ENCODE data around the gene CLIC2. TPM values are rescaled to one million over a fixed set of nuclear protein-coding genes. Genes with fewer than 3 reads are reported as not detected.

Gene CLIC2
- total RNA-seq, 2 donors from 2014 or later: 0.64 to 1.0 TPM

GRCh38 chrX:155330992-155331391 lies 3.4 kb downstream of the CLIC2 start:
- no peaks in the 10 kb centered on the region for H3K27me3 ChIP-seq (ENCODE audit: control insufficient read depth, insufficient read depth, low read length, poor library complexity, severe bottlenecking)
- no peaks in the 10 kb centered on the region for H3K36me3 ChIP-seq (ENCODE audit: control insufficient read depth, insufficient read depth, low read length)
- 93% methylated on average over 1 of the region's 2 CpGs; no CpG with 5 or more reads in 1 of the 2 experiments for WGBS, 2 experiments (ENCODE audit: insufficient coverage in 1 of 2, insufficient read length in 1 of 2)
- Mint-ChIP-seq H3K9me3 (peaks cover 32% of the 10 kb centered on the region), H3K4me1 (no peaks in the 10 kb centered on the region), H3K27me3 (ENCODE audit: insufficient read depth) (peaks cover 5% of the 10 kb centered on the region), H3K27ac (no peak overlapping the region), H3K4me3 (no peak overlapping the region), H3K36me3 (ENCODE audit: low read depth) (no peaks in the 10 kb centered on the region)
- H3K4me1 ChIP-seq (ENCODE audit: control insufficient read depth, insufficient read depth, low read length): no peaks in the 10 kb centered on the region
- no peak overlapping the region for H3K9ac ChIP-seq (ENCODE audit: extremely low read depth, low read length, poor library complexity, severe bottlenecking)
- H3K9me3 ChIP-seq (ENCODE audit: control insufficient read depth, low read length): no peaks in the 10 kb centered on the region
- no peak overlapping the region for H3K4me3 ChIP-seq (ENCODE audit: low read length)
- no peak for TF ChIP-seq CTCF (conservative IDR thresholded peaks at IDR 0.05)
- H3K27ac ChIP-seq (ENCODE audit: low read depth, low read length): no peak overlapping the region
- no peak for DNase-seq

- Mint-ChIP-seq H3K4me1 (no peaks in the 10 kb centered on the region), H3K27me3 (ENCODE audit: insufficient read depth) (peaks cover 5% of the 10 kb centered on the region), H3K36me3 (ENCODE audit: low read depth) (no peaks in the 10 kb centered on the region), H3K9me3 (peaks cover 38% of the 10 kb centered on the region), H3K27ac (no peak overlapping the region), H3K4me3 (no peak overlapping the region)
- no peak for TF ChIP-seq CTCF (conservative IDR thresholded peaks at IDR 0.05)
- H3K9me3 ChIP-seq (ENCODE audit: control insufficient read depth, low read length): no peaks in the 10 kb centered on the region
- no peak overlapping the region for H3K27ac ChIP-seq (ENCODE audit: low read depth, low read length)
- no peak for DNase-seq
- no peak overlapping the region for H3K4me3 ChIP-seq (ENCODE audit: low read length)
- no peaks in the 10 kb centered on the region for H3K27me3 ChIP-seq (ENCODE audit: control insufficient read depth, insufficient read depth, low read length, poor library complexity, severe bottlenecking)
- WGBS, 2 experiments (ENCODE audit: insufficient coverage in 1 of 2, insufficient read length in 1 of 2): 100% methylated on average over 2 of the region's 4 CpGs; no CpG with 5 or more reads in 1 of the 2 experiments
- no peaks in the 10 kb centered on the region for H3K4me1 ChIP-seq (ENCODE audit: control insufficient read depth, insufficient read depth, low read length)
- H3K9ac ChIP-seq (ENCODE audit: extremely low read depth, low read length, poor library complexity, severe bottlenecking): no peak overlapping the region
- H3K36me3 ChIP-seq (ENCODE audit: control insufficient read depth, insufficient read depth, low read length): no peaks in the 10 kb centered on the region
Measured at GRCh38 chrX:155329293-155329692, 5.1 kb downstream of the CLIC2 start.

GRCh38 chrX:155326610-155327009 lies 7.8 kb downstream of the CLIC2 start:
- Mint-ChIP-seq H3K4me1 (no peaks in the 10 kb centered on the region), H3K36me3 (ENCODE audit: low read depth) (no peaks in the 10 kb centered on the region), H3K27ac (no peak overlapping the region), H3K27me3 (ENCODE audit: insufficient read depth) (peaks cover 10% of the 10 kb centered on the region), H3K4me3 (no peak overlapping the region), H3K9me3 (peaks cover 60% of the 10 kb centered on the region)
- no peak for TF ChIP-seq CTCF (conservative IDR thresholded peaks at IDR 0.05)
- H3K36me3 ChIP-seq (ENCODE audit: control insufficient read depth, insufficient read depth, low read length): no peaks in the 10 kb centered on the region
- 90% methylated on average over 2 of the region's 2 CpGs; no CpG with 5 or more reads in 1 of the 2 experiments for WGBS, 2 experiments (ENCODE audit: insufficient coverage in 1 of 2, insufficient read length in 1 of 2)
- no peak overlapping the region for H3K9ac ChIP-seq (ENCODE audit: extremely low read depth, low read length, poor library complexity, severe bottlenecking)
- H3K4me3 ChIP-seq (ENCODE audit: low read length): no peak overlapping the region
- no peaks in the 10 kb centered on the region for H3K27me3 ChIP-seq (ENCODE audit: control insufficient read depth, insufficient read depth, low read length, poor library complexity, severe bottlenecking)
- no peaks in the 10 kb centered on the region for H3K4me1 ChIP-seq (ENCODE audit: control insufficient read depth, insufficient read depth, low read length)
- no peak for DNase-seq
- H3K27ac ChIP-seq (ENCODE audit: low read depth, low read length): no peak overlapping the region
- no peaks in the 10 kb centered on the region for H3K9me3 ChIP-seq (ENCODE audit: control insufficient read depth, low read length)
